WTC11 (cell line): ENCODE data around the gene SPANXN4. TPM values are rescaled to one million over a fixed set of nuclear protein-coding genes. Genes with fewer than 3 reads are reported as not detected.

ENCODE experiments used
- ATAC-seq: fragments of 200-7000 bp; cut with Tn5 transposase; 2 replicates; pipeline ENCODE4 v1.10.0; 2021; ENCODE audit warnings: mild to moderate bottlenecking, moderate library complexity
- CTCF ChIA-PET: fragments of 300-600 bp; sonication (Branson Sonifier 250); formaldehyde crosslinking; loops from one replicate; lab custom pipeline; 2021; ENCODE audit warnings: antibody characterized with exemption; lab: Charles Lee
- POLR2A ChIA-PET: fragments of 350-600 bp; sonication (Branson Sonifier 250); formaldehyde crosslinking; loops from one replicate; lab custom pipeline; 2021; ENCODE audit warnings: antibody characterized with exemption; lab: Charles Lee
- DNase-seq: peaks from one replicate; pipeline ENCODE4 v3.0.0; 2021; ENCODE audit warnings: low spot score
- H3K27ac Mint-ChIP-seq: 2 replicates; pipeline ENCODE4 v1.8.0; 2021; ENCODE audit warnings: mixed read lengths
- H3K27me3 Mint-ChIP-seq: 2 replicates; pipeline ENCODE4 v1.8.0; 2021; ENCODE audit warnings: low read depth, mild to moderate bottlenecking, moderate library complexity, mixed read lengths
- H3K36me3 Mint-ChIP-seq: 2 replicates; pipeline ENCODE4 v1.8.0; 2021; ENCODE audit warnings: mixed read lengths
- H3K4me1 Mint-ChIP-seq: 2 replicates; pipeline ENCODE4 v1.8.0; 2022; ENCODE audit warnings: mixed read lengths
- H3K4me3 Mint-ChIP-seq: 2 replicates; pipeline ENCODE4 v1.8.0; 2021; ENCODE audit warnings: mild to moderate bottlenecking, moderate library complexity, mixed read lengths
- H3K9me3 Mint-ChIP-seq: 2 replicates; pipeline ENCODE4 v1.8.0; 2021; ENCODE audit warnings: mixed read lengths
- AR ChIP-seq: fragments of 250-450 bp; sonication (Bioruptor Pico); IDR thresholded peaks from 2 replicates; pipeline ENCODE4 v1.9.0; 2021; ENCODE audit warnings: mild to moderate bottlenecking
- CBFB ChIP-seq: sonication (generic); formaldehyde crosslinking; IDR thresholded peaks from 2 replicates; pipeline ENCODE4 v1.8.1; 2022; ENCODE audit warnings: mild to moderate bottlenecking, low read depth, missing genetic modification reagents
- CREB1 ChIP-seq: sonication (generic); formaldehyde crosslinking; IDR thresholded peaks from 2 replicates; pipeline ENCODE4 v1.8.0; 2023; ENCODE audit warnings: mild to moderate bottlenecking, missing genetic modification reagents
- E2F5 ChIP-seq: sonication (generic); formaldehyde crosslinking; IDR thresholded peaks from 2 replicates; pipeline ENCODE4 v1.8.1; 2022; ENCODE audit warnings: mild to moderate bottlenecking, moderate library complexity, missing genetic modification reagents
- EMX1 ChIP-seq: fragments of 250-450 bp; sonication (Bioruptor Pico); IDR thresholded peaks from 2 replicates; pipeline ENCODE4 v1.8.0; 2021; ENCODE audit warnings: mild to moderate bottlenecking
- ESRRA ChIP-seq: sonication (generic); formaldehyde crosslinking; IDR thresholded peaks from 2 replicates; pipeline ENCODE4 v1.8.1; 2022; ENCODE audit warnings: mild to moderate bottlenecking, missing genetic modification reagents, borderline replicate concordance
- FOXK1 ChIP-seq: sonication (generic); formaldehyde crosslinking; IDR thresholded peaks from 2 replicates; pipeline ENCODE4 v1.8.0; 2022; ENCODE audit warnings: mild to moderate bottlenecking, moderate library complexity, missing genetic modification reagents
- GRHL2 ChIP-seq: fragments of 250-450 bp; sonication (Bioruptor Pico); IDR thresholded peaks from 2 replicates; pipeline ENCODE4 v1.8.0; 2022; ENCODE audit warnings: mild to moderate bottlenecking, moderate library complexity; ENCODE audit not compliant: insufficient replicate concordance, severe bottlenecking
- HMGA2 ChIP-seq: fragments of 250-450 bp; sonication (Bioruptor Pico); IDR thresholded peaks from 2 replicates; pipeline ENCODE4 v1.4.0; 2021; ENCODE audit warnings: mild to moderate bottlenecking, moderate library complexity
- IRF2 ChIP-seq: sonication (generic); formaldehyde crosslinking; IDR thresholded peaks from 2 replicates; pipeline ENCODE4 v1.8.0; 2022; ENCODE audit warnings: low read depth, missing genetic modification reagents, borderline replicate concordance
- KAT7 ChIP-seq: sonication (generic); formaldehyde crosslinking; IDR thresholded peaks from 2 replicates; pipeline ENCODE4 v1.8.1; 2023; ENCODE audit warnings: missing genetic modification reagents, mild to moderate bottlenecking, borderline replicate concordance
- MYBL2 ChIP-seq: sonication (generic); formaldehyde crosslinking; IDR thresholded peaks from 2 replicates; pipeline ENCODE4 v1.8.1; 2023; ENCODE audit warnings: mild to moderate bottlenecking, moderate library complexity, missing genetic modification reagents
- NFATC4 ChIP-seq: fragments of 250-450 bp; sonication (Bioruptor Pico); IDR thresholded peaks from 2 replicates; pipeline ENCODE4 v1.9.0; 2021; ENCODE audit warnings: mild to moderate bottlenecking
- NR1H2 ChIP-seq: sonication (generic); formaldehyde crosslinking; IDR thresholded peaks from 2 replicates; pipeline ENCODE4 v1.9.0; 2021; ENCODE audit warnings: mild to moderate bottlenecking, moderate library complexity, missing genetic modification reagents
- NR2C2 ChIP-seq: sonication (generic); formaldehyde crosslinking; IDR thresholded peaks from 2 replicates; pipeline ENCODE4 v1.8.0; 2022; ENCODE audit warnings: mild to moderate bottlenecking, missing genetic modification reagents
- NR3C1 ChIP-seq: sonication (generic); formaldehyde crosslinking; conservative IDR thresholded peaks from 2 replicates; pipeline ENCODE4 v1.8.1; 2023; ENCODE audit warnings: low read depth, mild to moderate bottlenecking, missing genetic modification reagents
- RORB ChIP-seq: fragments of 250-450 bp; sonication (Bioruptor Pico); IDR thresholded peaks from 2 replicates; pipeline ENCODE4 v1.9.0; 2021; ENCODE audit warnings: mild to moderate bottlenecking
- SOX15 ChIP-seq: fragments of 250-450 bp; sonication (Bioruptor Pico); IDR thresholded peaks from 2 replicates; pipeline ENCODE4 v1.9.0; 2021; ENCODE audit warnings: mild to moderate bottlenecking
- TEAD4 ChIP-seq: sonication (generic); formaldehyde crosslinking; IDR thresholded peaks from 2 replicates; pipeline ENCODE4 v1.8.0; 2022; ENCODE audit warnings: mild to moderate bottlenecking, missing genetic modification reagents
- ZMAT4 ChIP-seq: fragments of 250-450 bp; sonication (Bioruptor Pico); IDR thresholded peaks from 2 replicates; pipeline ENCODE4 v1.9.0; 2021; ENCODE audit warnings: mild to moderate bottlenecking
- ZNF671 ChIP-seq: fragments of 250-450 bp; sonication (Bioruptor Pico); IDR thresholded peaks from 2 replicates; pipeline ENCODE4 v1.8.0; 2021; ENCODE audit warnings: mild to moderate bottlenecking
- ZSCAN18 ChIP-seq: fragments of 250-450 bp; sonication (Bioruptor Pico); IDR thresholded peaks from 2 replicates; pipeline ENCODE4 v2.1.2; 2022; ENCODE audit warnings: mild to moderate bottlenecking, moderate library complexity
- total RNA-seq: library from RNA; stranded (reverse); gene quantifications from 3 replicates; pipeline ENCODE4 v1.2.3, GENCODE V29; 2021
- TF ChIP-seq, protein P1 (sequence below): sonication (generic); formaldehyde crosslinking; conservative IDR thresholded peaks from 2 replicates; pipeline ENCODE4 v1.8.1; 2022; ENCODE audit warnings: mild to moderate bottlenecking, missing genetic modification reagents
- TF ChIP-seq, protein P2 (sequence below): fragments of 250-450 bp; sonication (Bioruptor Pico); IDR thresholded peaks from 2 replicates; pipeline ENCODE4 v1.9.0; 2021; ENCODE audit warnings: mild to moderate bottlenecking, borderline replicate concordance

The SPANXN4 gene
- total RNA-seq, 1 experiment from 2014 or later = not detected

DNA sequence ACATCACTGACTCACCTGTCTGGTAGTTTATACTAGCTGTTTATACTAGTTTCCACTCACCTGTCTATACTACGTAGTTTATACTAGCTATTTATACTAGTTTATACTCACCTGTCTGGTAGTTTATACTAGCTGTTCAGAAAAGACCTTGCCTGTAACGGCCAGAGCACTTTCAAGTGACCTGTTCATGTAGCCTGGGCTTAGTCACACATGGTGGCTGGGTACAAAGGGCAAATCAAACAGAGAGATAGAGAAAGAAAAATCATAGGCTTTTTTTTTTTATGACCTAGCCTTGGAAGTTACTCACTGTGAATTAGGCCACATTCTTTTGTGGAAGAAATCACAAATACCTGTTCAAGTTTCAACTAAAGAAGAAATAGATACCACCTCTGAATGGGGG lies 30.7 kb upstream of the SPANXN4 start (continued):
- no peak for TF ChIP-seq TEAD4
- TF ChIP-seq EMX1 = no peak
- no peak for TF ChIP-seq MYBL2
- no peak for TF ChIP-seq KAT7 (CRISPR knock-in tag)
- no peak for TF ChIP-seq NR1H2 (CRISPR knock-in tag)
- TF ChIP-seq, protein P1, sequence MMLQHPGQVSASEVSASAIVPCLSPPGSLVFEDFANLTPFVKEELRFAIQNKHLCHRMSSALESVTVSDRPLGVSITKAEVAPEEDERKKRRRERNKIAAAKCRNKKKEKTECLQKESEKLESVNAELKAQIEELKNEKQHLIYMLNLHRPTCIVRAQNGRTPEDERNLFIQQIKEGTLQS (CRISPR knock-in tag) = no peak
- TF ChIP-seq AR (CRISPR knock-in tag) = no peak
- TF ChIP-seq ZNF671 (CRISPR knock-in tag) = no peak

DNA sequence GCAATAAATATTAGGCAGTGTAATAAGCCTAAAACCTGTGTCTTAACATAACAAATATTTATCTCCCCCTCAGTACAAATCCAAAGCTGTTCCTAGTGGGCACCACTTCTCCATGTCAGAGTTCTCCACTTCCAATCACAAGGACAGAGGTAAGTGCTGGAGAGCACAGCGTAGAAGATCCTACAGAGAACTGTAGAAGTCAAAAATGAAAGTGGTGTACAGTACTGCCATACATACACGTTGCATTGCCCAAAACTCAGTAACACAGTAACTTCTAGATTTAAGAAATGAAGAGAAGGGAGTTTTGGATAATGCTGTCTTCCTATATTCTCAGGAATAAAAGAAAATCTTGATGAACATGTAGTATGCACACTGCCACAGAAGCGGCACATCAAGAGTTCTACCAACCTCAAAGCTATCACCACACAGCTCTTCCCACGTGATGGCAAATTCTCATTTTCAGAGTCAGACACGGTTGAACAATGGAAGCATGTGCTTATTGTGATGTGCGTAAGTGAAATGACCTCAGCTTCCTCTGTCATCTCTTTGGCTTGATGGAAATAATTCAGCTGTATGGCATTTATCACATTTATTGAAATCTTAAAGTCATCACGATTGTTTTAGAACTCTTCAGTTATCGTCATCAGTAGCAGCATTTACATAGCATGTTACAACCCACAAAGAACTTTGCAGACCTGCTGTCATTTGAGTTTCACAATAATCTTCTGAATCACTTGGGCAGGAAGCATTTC lies 27.1 kb upstream of the SPANXN4 start:
- TF ChIP-seq NFATC4 (no peak), ZMAT4 (CRISPR knock-in tag) (no peak), NR2C2 (CRISPR knock-in tag) (no peak), HMGA2 (no peak), ZSCAN18 (CRISPR knock-in tag) (no peak), CREB1 (no peak), RORB (CRISPR knock-in tag) (no peak), GRHL2 (CRISPR knock-in tag) (no peak), SOX15 (CRISPR knock-in tag) (no peak), FOXK1 (CRISPR knock-in tag) (no peak), IRF2 (CRISPR knock-in tag) (no peak), E2F5 (no peak), ESRRA (no peak), CBFB (CRISPR knock-in tag) (no peak), NR3C1 (CRISPR knock-in tag) (no peak)
- TF ChIP-seq, protein P2, sequence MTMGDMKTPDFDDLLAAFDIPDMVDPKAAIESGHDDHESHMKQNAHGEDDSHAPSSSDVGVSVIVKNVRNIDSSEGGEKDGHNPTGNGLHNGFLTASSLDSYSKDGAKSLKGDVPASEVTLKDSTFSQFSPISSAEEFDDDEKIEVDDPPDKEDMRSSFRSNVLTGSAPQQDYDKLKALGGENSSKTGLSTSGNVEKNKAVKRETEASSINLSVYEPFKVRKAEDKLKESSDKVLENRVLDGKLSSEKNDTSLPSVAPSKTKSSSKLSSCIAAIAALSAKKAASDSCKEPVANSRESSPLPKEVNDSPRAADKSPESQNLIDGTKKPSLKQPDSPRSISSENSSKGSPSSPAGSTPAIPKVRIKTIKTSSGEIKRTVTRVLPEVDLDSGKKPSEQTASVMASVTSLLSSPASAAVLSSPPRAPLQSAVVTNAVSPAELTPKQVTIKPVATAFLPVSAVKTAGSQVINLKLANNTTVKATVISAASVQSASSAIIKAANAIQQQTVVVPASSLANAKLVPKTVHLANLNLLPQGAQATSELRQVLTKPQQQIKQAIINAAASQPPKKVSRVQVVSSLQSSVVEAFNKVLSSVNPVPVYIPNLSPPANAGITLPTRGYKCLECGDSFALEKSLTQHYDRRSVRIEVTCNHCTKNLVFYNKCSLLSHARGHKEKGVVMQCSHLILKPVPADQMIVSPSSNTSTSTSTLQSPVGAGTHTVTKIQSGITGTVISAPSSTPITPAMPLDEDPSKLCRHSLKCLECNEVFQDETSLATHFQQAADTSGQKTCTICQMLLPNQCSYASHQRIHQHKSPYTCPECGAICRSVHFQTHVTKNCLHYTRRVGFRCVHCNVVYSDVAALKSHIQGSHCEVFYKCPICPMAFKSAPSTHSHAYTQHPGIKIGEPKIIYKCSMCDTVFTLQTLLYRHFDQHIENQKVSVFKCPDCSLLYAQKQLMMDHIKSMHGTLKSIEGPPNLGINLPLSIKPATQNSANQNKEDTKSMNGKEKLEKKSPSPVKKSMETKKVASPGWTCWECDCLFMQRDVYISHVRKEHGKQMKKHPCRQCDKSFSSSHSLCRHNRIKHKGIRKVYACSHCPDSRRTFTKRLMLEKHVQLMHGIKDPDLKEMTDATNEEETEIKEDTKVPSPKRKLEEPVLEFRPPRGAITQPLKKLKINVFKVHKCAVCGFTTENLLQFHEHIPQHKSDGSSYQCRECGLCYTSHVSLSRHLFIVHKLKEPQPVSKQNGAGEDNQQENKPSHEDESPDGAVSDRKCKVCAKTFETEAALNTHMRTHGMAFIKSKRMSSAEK (CRISPR knock-in tag) = no peak
- no peak overlapping the region for H3K4me3 Mint-ChIP-seq
- H3K27ac Mint-ChIP-seq = no peak overlapping the region
- no peak for DNase-seq
- CTCF ChIA-PET = no interaction called here
- no peaks in the 10 kb centered on the region for H3K4me1 Mint-ChIP-seq
- peaks cover 67% of the 10 kb centered on the region for H3K9me3 Mint-ChIP-seq
- ATAC-seq = no peak
- peaks cover 24% of the 10 kb centered on the region for H3K36me3 Mint-ChIP-seq
- POLR2A ChIA-PET = no interaction called here
- peaks cover 3% of the 10 kb centered on the region for H3K27me3 Mint-ChIP-seq
